ENCODE results near the gene MTPN.

- TF ChIP-seq POLR2A (IDR thresholded peaks at IDR 0.05) (no peak), CTCF (IDR thresholded peaks at IDR 0.05) (no peak)
Measured at GRCh38 chr7:135877805-135878204, 99.4 kb downstream of the MTPN start.

All from Peyer's patch (tissue), 4 donors.